A549 (cell line): ENCODE measurements around the gene ATP8A2. TPM values are rescaled to one million over a fixed set of nuclear protein-coding genes. Genes with fewer than 3 reads are reported as not detected.

ENCODE experiments used
- ATAC-seq, 2 experiments: fragments of 200-7000 bp in 1 of 2; fragments of >200 bp in 1 of 2; cut with Nextera tagmentation in 1 of 2; cut with Tn5 transposase in 1 of 2; 3 replicates each; pipeline versions ENCODE4 v1.8.0 to v1.9.1; 2018 to 2020; ENCODE audit warnings: mild to moderate bottlenecking in 1 of 2, moderate library complexity in 1 of 2
- CTCF ChIA-PET: fragments of 300-600 bp; sonication (Branson Sonifier 250); formaldehyde crosslinking; extraction: SDS; loops from one replicate; lab custom pipeline; 2021; ENCODE audit warnings: antibody characterized with exemption, inconsistent platforms; lab: Yijun Ruan, JAX
- POLR2A ChIA-PET: fragments of 350-600 bp; formaldehyde crosslinking; extraction: SDS; loops from one replicate; lab custom pipeline; 2021; ENCODE audit warnings: antibody characterized with exemption, inconsistent platforms; lab: Yijun Ruan, JAX
- DNase-seq, 2 experiments: peaks; one replicate each; pipeline versions ENCODE4 v3.0.0 to v3.0.0-alpha.2; 2011 to 2016; ENCODE audit warnings: low read depth in 1 of 2, low spot score in 1 of 2
- FAIRE-seq: peaks from 2 replicates; lab custom pipeline; 2011; peaks lifted over from hg19 to GRCh38; lab: Jason Lieb, UNC
- H3K27ac ChIP-seq, 2 experiments: fragments of >200 bp; sonication (Bioruptor Twin); formaldehyde crosslinking; 3 replicates each; pipeline ENCODE4 v1.5.1; 2016 to 2017
- H3K4me1 ChIP-seq: fragments of >200 bp; sonication (Bioruptor Twin); formaldehyde crosslinking; 3 replicates; pipeline ENCODE4 v1.6.1; 2016
- H3K4me2 ChIP-seq: fragments of >200 bp; sonication (Bioruptor Twin); formaldehyde crosslinking; 3 replicates; pipeline ENCODE4 v1.6.1; 2016
- H3K4me3 ChIP-seq: fragments of >200 bp; sonication (Bioruptor Twin); formaldehyde crosslinking; 3 replicates; pipeline ENCODE4 v1.5.1; 2016
- H3K9me3 ChIP-seq: fragments of >200 bp; sonication (Bioruptor Twin); formaldehyde crosslinking; 3 replicates; pipeline ENCODE4 v1.6.1; 2016
- CBX8 ChIP-seq: fragments of 200-600 bp; sonication (generic); IDR thresholded peaks from 2 replicates; pipeline ENCODE4 v1.6.1; 2016
- ESRRA ChIP-seq: fragments of 150-350 bp; IDR thresholded peaks from 2 replicates; pipeline ENCODE4 v1.6.1; 2014; ENCODE audit warnings: mild to moderate bottlenecking, low read length, borderline replicate concordance
- FOSB ChIP-seq: fragments of 250-450 bp; sonication (Bioruptor Pico); IDR thresholded peaks from 2 replicates; pipeline ENCODE4 v1.5.0; 2020; ENCODE audit warnings: mild to moderate bottlenecking, moderate library complexity
- FOSL2 ChIP-seq, 2 experiments: fragments of 450-650 bp in 1 of 2; fragments of >200 bp in 1 of 2; sonication (Bioruptor Twin) in 1 of 2; formaldehyde crosslinking; IDR thresholded peaks; 2 replicates each; pipeline versions ENCODE4 v1.5.0 to v1.6.1; 2016 to 2020; ENCODE audit warnings: mild to moderate bottlenecking in 1 of 2, moderate library complexity in 1 of 2
- GATA3 ChIP-seq: IDR thresholded peaks from 2 replicates; pipeline ENCODE4 v1.6.1; 2012; ENCODE audit warnings: borderline replicate concordance
- HEYL ChIP-seq: fragments of 250-450 bp; sonication (Bioruptor Pico); IDR thresholded peaks from 2 replicates; pipeline ENCODE4 v1.8.0; 2021; ENCODE audit warnings: mild to moderate bottlenecking, moderate library complexity
- HOXA7 ChIP-seq: fragments of 250-450 bp; sonication (Bioruptor Pico); IDR thresholded peaks from 2 replicates; pipeline ENCODE4 v1.5.0; 2020; ENCODE audit warnings: mild to moderate bottlenecking, moderate library complexity
- HOXB13 ChIP-seq: fragments of 250-450 bp; sonication (Bioruptor Pico); IDR thresholded peaks from 2 replicates; pipeline ENCODE4 v1.5.0; 2020; ENCODE audit warnings: low read depth, mild to moderate bottlenecking, moderate library complexity
- JUN ChIP-seq, 2 experiments: fragments of >200 bp; sonication (Bioruptor Twin); formaldehyde crosslinking; IDR thresholded peaks; 2 replicates in 1 of 2; 3 replicates in 1 of 2; pipeline ENCODE4 v1.6.1; 2016 to 2017
- KDM1A ChIP-seq: fragments of 200-600 bp; sonication (generic); IDR thresholded peaks from 2 replicates; pipeline ENCODE4 v1.6.1; 2016; ENCODE audit warnings: low read depth, mild to moderate bottlenecking
- KDM5A ChIP-seq: fragments of 200-600 bp; sonication (generic); IDR thresholded peaks from 2 replicates; pipeline ENCODE4 v1.6.1; 2016; ENCODE audit warnings: antibody characterized with exemption, mild to moderate bottlenecking
- NPAS2 ChIP-seq: fragments of 250-450 bp; sonication (Bioruptor Pico); IDR thresholded peaks from 2 replicates; pipeline ENCODE4 v1.8.0; 2022; ENCODE audit warnings: mild to moderate bottlenecking, moderate library complexity, borderline replicate concordance
- NR3C1 ChIP-seq: fragments of >200 bp; sonication (Bioruptor Twin); formaldehyde crosslinking; IDR thresholded peaks from 3 replicates; pipeline ENCODE4 v1.6.1; 2017
- POLR2A ChIP-seq: IDR thresholded peaks from 2 replicates; pipeline ENCODE4 v1.6.1; 2012; ENCODE audit warnings: mild to moderate bottlenecking, low read length
- POLR2AphosphoS2 ChIP-seq: conservative IDR thresholded peaks from 2 replicates; pipeline ENCODE4 v1.6.1; 2012; ENCODE audit warnings: low read length, improper control_type of control experiment, inconsistent platforms
- RAD21 ChIP-seq, 2 experiments: fragments of >200 bp in 1 of 2; sonication (Bioruptor Twin) in 1 of 2; formaldehyde crosslinking in 1 of 2; IDR thresholded peaks in 1 of 2; conservative IDR thresholded peaks in 1 of 2; 2 replicates in 1 of 2; 3 replicates in 1 of 2; pipeline ENCODE4 v1.6.1; 2012 to 2018; ENCODE audit warnings: inconsistent platforms in 1 of 2
- RCOR1 ChIP-seq: fragments of 150-350 bp; IDR thresholded peaks from 2 replicates; pipeline ENCODE4 v1.6.1; 2014; ENCODE audit warnings: antibody characterized with exemption, low read length, low read depth
- SMC3 ChIP-seq: fragments of >200 bp; sonication (Bioruptor Twin); formaldehyde crosslinking; IDR thresholded peaks from 3 replicates; pipeline ENCODE4 v1.6.1; 2018; ENCODE audit warnings: inconsistent platforms
- SREBF2 ChIP-seq: fragments of 450-650 bp; IDR thresholded peaks from 2 replicates; pipeline ENCODE4 v1.6.1; 2014; ENCODE audit warnings: mild to moderate bottlenecking, moderate library complexity
- TFCP2L1 ChIP-seq: fragments of 250-450 bp; sonication (Bioruptor Pico); IDR thresholded peaks from 2 replicates; pipeline ENCODE4 v1.5.0; 2021; ENCODE audit warnings: mild to moderate bottlenecking
- ZNF302 ChIP-seq: fragments of 250-450 bp; sonication (Bioruptor Pico); IDR thresholded peaks from 2 replicates; pipeline ENCODE4 v1.9.0; 2021; ENCODE audit warnings: inconsistent platforms, mild to moderate bottlenecking, moderate library complexity
- ZSCAN20 ChIP-seq: fragments of 250-450 bp; sonication (Bioruptor Pico); IDR thresholded peaks from 2 replicates; pipeline ENCODE4 v1.8.0; 2022; ENCODE audit warnings: mild to moderate bottlenecking, moderate library complexity
- WGBS: methylation state at CpG from one replicate; pipeline ENCODE4 v1.1.6; 2017; ENCODE audit errors: missing lambda C conversion rate; 5-methylcytosine and 5-hydroxymethylcytosine counted together
- polyA plus RNA-seq, 4 experiments: library from polyadenylated mRNA; depleted of rRNA in 3 of 4; stranded (reverse); fragments of >200 nt; fragmentation: RNase III in 1 of 4; extraction: RNeasy Plus Mini Kit Qiagen cat#74134 plus additional on column Dnase treatment in 1 of 4; gene quantifications; 2 replicates in 3 of 4; 3 replicates in 1 of 4; pipeline ENCODE4 v1.2.3, GENCODE V29; 2011 to 2017
- TF ChIP-seq, protein P1 (sequence below): fragments of 150-350 bp; IDR thresholded peaks from 2 replicates; pipeline ENCODE4 v1.6.1; 2014; ENCODE audit warnings: low read depth, mild to moderate bottlenecking, low read length
- TF ChIP-seq, protein P2 (sequence below): fragments of >200 bp; sonication (Bioruptor Twin); formaldehyde crosslinking; IDR thresholded peaks from 3 replicates; pipeline ENCODE4 v1.5.1; 2016
- TF ChIP-seq, protein P3 (sequence below): fragments of >200 bp; sonication (Bioruptor Twin); formaldehyde crosslinking; IDR thresholded peaks from 3 replicates; pipeline ENCODE4 v1.6.1; 2016

Gene ATP8A2
- polyA plus RNA-seq, 2 of the 4 experiments (the other 2 are of a cell fraction), result 0.03 TPM; not detected in 1

- H3K4me1 ChIP-seq, result no peaks in the 10 kb centered on the region
- 5% methylated on average over 8 of the region's 8 CpGs for WGBS
- H3K4me2 ChIP-seq, result no peak overlapping the region
- DNase-seq, result no peak
- TF ChIP-seq POLR2AphosphoS2 (no peak), HOXB13 (CRISPR knock-in tag) (no peak), ZSCAN20 (CRISPR knock-in tag) (no peak), FOSB (CRISPR knock-in tag) (no peak), ZNF302 (CRISPR knock-in tag) (no peak), KDM1A (no peak), NPAS2 (CRISPR knock-in tag) (no peak), JUN (IDR thresholded peaks at IDR 0.05) (no peak), ESRRA (no peak), POLR2A (no peak), SREBF2 (no peak)
- TF ChIP-seq, protein P1, sequence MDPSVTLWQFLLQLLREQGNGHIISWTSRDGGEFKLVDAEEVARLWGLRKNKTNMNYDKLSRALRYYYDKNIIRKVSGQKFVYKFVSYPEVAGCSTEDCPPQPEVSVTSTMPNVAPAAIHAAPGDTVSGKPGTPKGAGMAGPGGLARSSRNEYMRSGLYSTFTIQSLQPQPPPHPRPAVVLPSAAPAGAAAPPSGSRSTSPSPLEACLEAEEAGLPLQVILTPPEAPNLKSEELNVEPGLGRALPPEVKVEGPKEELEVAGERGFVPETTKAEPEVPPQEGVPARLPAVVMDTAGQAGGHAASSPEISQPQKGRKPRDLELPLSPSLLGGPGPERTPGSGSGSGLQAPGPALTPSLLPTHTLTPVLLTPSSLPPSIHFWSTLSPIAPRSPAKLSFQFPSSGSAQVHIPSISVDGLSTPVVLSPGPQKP, result no peak
- TF ChIP-seq, protein P2, sequence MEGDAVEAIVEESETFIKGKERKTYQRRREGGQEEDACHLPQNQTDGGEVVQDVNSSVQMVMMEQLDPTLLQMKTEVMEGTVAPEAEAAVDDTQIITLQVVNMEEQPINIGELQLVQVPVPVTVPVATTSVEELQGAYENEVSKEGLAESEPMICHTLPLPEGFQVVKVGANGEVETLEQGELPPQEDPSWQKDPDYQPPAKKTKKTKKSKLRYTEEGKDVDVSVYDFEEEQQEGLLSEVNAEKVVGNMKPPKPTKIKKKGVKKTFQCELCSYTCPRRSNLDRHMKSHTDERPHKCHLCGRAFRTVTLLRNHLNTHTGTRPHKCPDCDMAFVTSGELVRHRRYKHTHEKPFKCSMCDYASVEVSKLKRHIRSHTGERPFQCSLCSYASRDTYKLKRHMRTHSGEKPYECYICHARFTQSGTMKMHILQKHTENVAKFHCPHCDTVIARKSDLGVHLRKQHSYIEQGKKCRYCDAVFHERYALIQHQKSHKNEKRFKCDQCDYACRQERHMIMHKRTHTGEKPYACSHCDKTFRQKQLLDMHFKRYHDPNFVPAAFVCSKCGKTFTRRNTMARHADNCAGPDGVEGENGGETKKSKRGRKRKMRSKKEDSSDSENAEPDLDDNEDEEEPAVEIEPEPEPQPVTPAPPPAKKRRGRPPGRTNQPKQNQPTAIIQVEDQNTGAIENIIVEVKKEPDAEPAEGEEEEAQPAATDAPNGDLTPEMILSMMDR, result no peak
- no peak overlapping the region for H3K4me3 ChIP-seq
- no peak overlapping the region for H3K27ac ChIP-seq
- H3K9me3 ChIP-seq, result no peaks in the 10 kb centered on the region
- no peak for FAIRE-seq
- no peak for ATAC-seq
- ChIA-PET CTCF (no interaction called here), POLR2A (no interaction called here)
Observed at GRCh38 chr13:25762795-25763377, 391.1 kb downstream of the ATP8A2 start.

DNA sequence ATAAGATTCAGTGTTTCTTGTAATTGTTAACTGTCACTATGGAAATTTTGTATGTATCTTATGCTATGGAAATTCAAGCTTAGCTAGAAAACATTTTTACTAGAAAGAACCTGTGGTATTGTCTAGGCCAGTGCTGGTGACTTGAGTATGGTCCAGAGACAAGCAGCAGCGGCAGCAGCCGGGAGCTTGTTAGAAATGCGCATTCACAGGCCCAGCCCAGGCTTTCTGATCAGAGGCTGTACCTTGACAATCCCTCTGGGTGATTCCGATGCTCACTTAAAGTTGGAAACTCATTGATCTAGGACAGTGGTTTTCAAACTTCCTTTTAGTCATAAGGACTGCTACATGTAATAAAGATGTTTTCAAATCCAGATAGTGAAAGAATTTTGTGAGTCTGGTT, 392.6 kb downstream of the ATP8A2 start:
- TF ChIP-seq SMC3, result no peak
- no peak for TF ChIP-seq ZNF302 (CRISPR knock-in tag)
- TF ChIP-seq, protein P3, sequence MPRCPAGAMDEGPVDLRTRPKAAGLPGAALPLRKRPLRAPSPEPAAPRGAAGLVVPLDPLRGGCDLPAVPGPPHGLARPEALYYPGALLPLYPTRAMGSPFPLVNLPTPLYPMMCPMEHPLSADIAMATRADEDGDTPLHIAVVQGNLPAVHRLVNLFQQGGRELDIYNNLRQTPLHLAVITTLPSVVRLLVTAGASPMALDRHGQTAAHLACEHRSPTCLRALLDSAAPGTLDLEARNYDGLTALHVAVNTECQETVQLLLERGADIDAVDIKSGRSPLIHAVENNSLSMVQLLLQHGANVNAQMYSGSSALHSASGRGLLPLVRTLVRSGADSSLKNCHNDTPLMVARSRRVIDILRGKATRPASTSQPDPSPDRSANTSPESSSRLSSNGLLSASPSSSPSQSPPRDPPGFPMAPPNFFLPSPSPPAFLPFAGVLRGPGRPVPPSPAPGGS, result no peak
- no peak for TF ChIP-seq CBX8
- TF ChIP-seq HOXA7 (CRISPR knock-in tag), result no peak
- TF ChIP-seq NR3C1, result no peak
- TF ChIP-seq HEYL, result no peak
- TF ChIP-seq RAD21 (conservative IDR thresholded peaks at IDR 0.05 in 1 of 2, IDR thresholded peaks at IDR 0.05 in 1 of 2), result no peak
- TF ChIP-seq GATA3, result no peak
- TF ChIP-seq TFCP2L1, result no peak
- TF ChIP-seq RCOR1, result no peak
- TF ChIP-seq, all 56 proteins: peak for 0
- Histone ChIP-seq H3K9me3 (no peaks in the 10 kb centered on the region), H3K4me3 (no peak overlapping the region), H3K4me2 (no peak overlapping the region), H3K4me1 (no peaks in the 10 kb centered on the region), H3K27ac (no peak overlapping the region)
- WGBS, result 19% methylated on average over 4 of the region's 4 CpGs
- DNase-seq, result no peak
- ChIA-PET CTCF (no interaction called here), POLR2A (no interaction called here)
- FAIRE-seq, result no peak
- no peak for ATAC-seq

GRCh38 chr13:25765266-25765665, 393.5 kb downstream of the ATP8A2 start:
- DNase-seq (no peak), ATAC-seq (no peak), FAIRE-seq (no peak)
- H3K9me3 ChIP-seq, result no peaks in the 10 kb centered on the region
- H3K4me3 ChIP-seq, result no peak overlapping the region
- H3K4me2 ChIP-seq, result no peak overlapping the region
- POLR2A ChIA-PET, result no interaction called here
- no peaks in the 10 kb centered on the region for H3K4me1 ChIP-seq
- CTCF ChIA-PET, result no interaction called here
- H3K27ac ChIP-seq, result no peak overlapping the region
- 57% methylated on average over 2 of the region's 2 CpGs for WGBS
- TF ChIP-seq FOSL2 (IDR thresholded peaks at IDR 0.05) (no peak), FOSL2 (CRISPR knock-in tag; IDR thresholded peaks at IDR 0.05) (no peak), GATA3 (no peak), KDM5A (no peak)
